HG03575 (cell line): ENCODE measurements around the gene SCYL1.

Source experiments
- ATAC-seq: cut with Tn5 transposase; IDR thresholded peaks from one replicate; pipeline ENCODE4 v1.9.1; 2021; ENCODE audit not compliant: unreplicated experiment, insufficient number of reproducible peaks, low FRiP score; ENCODE audit errors: extremely low read depth

The SCYL1 gene

DNA sequence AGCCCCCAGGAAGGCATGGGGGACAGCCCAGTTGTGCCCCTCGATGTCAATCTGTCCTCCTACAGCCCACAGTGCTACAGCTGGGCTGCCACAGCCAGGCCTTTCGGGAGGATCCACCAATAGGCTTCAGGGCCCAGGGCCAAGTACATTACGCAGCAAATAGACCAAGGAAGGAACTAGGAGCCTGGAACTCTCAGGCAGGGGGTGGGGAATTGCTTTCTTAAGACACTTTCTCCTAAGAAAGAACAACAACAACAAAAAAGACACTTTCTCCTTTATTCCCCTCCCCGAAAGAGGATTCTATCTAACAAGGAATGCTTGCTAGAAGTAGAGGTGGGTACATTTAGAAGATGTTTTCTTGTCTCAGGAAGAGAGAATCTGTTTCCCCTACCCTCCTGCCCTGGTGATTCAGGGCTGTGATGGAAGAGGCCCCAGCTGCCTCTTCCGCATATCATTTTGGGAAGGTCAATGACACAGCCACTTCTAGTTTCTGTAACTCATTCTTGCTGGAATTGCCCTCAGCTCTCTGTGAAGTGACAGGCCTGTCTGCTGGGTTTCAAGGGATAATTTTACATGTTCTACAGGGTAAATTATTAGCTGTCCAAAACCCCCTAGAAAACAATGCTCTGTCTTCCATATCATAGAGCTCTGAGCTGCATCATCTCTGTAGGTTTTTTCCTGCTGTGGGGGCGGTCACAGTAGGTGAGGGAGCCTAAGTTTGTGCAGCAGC lies 32.1 kb upstream of the SCYL1 start:
- no peak for ATAC-seq

GRCh38 chr11:65493367-65494176 lies 31.3 kb upstream of the SCYL1 start:
- ATAC-seq = no peak

DNA sequence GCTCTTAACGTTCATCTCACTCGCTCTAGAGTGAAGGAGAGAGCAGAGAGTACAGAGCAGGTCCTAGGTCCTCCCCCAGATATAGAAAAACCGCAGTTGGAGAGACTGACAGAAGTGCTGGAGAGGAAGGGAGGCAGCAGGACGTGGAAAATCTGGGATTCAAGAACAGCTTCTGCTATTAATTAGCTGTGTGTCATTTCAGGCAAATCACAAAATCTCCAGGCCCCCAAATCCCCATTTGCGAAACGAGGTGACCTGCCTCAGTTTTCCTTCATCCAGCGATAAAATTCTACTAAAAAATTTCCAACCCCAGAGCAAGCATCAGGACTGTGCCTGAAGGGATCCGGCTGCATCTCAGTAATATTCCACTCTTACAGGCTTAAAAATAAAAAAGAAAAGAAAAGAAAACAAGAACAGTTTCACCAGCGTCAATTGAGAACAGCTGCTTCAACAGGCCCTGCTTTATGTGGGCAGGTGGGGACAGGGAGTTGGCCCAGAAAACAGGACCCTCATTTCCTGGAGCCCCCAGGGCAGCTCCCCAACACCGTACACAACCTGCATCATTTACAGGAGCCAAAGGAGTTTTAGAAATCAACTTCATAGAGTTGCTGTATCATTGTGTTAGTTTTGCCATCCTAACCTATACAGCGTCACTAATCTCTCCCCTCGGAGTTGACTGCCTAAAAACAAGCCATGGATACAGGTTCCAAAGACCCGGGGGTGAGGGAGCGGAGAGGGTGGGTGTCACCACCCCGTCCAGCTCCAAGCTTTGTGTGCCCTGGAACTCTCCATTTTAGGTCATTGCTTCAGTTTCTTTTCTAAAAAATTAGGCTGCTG lies 28.4 kb upstream of the SCYL1 start:
- no peak for ATAC-seq

DNA sequence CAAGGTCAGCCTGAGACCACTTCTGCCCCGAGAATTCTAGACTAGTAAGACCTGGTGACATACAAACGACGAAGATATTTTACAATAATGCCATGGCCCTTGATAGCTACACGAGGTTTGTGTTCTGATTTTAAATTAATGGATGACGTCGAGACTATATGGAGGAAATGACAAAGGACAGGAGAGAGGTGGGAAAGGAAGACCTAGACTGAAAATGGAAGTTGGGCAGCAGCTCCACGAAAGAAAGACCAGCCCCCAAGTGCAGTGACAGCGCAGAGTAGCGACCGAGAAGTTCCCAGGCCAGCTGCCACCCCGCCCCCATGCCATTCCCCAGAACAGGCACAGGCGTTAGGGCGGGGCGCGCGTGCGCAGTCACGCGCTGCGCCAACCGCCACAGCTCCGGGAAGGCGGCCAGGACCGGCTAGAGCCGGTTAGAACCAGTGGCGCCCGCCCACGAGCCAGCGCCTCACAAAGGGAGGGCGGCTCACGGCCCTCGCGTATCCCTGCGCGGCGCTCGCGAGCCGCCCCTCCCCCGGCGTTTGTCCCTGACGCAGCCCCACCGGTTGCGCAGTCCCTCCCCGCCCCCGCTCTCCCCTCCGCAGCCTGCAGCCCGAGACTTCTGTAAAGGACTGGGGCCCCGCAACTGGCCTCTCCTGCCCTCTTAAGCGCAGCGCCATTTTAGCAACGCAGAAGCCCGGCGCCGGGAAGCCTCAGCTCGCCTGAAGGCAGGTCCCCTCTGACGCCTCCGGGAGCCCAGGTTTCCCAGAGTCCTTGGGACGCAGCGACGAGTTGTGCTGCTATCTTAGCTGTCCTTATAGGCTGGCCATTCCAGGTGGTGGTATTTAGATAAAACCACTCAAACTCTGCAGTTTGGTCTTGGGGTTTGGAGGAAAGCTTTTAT lies 27.5 kb upstream of the SCYL1 start:
- no peak for ATAC-seq

DNA sequence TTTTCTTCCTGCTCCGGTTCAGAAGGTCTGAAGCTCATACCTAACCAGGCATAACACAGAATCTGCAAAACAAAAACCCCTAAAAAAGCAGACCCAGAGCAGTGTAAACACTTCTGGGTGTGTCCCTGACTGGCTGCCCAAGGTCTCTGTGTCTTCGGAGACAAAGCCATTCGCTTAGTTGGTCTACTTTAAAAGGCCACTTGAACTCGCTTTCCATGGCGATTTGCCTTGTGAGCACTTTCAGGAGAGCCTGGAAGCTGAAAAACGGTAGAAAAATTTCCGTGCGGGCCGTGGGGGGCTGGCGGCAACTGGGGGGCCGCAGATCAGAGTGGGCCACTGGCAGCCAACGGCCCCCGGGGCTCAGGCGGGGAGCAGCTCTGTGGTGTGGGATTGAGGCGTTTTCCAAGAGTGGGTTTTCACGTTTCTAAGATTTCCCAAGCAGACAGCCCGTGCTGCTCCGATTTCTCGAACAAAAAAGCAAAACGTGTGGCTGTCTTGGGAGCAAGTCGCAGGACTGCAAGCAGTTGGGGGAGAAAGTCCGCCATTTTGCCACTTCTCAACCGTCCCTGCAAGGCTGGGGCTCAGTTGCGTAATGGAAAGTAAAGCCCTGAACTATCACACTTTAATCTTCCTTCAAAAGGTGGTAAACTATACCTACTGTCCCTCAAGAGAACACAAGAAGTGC lies 26.7 kb upstream of the SCYL1 start:
- ATAC-seq = no peak

DNA sequence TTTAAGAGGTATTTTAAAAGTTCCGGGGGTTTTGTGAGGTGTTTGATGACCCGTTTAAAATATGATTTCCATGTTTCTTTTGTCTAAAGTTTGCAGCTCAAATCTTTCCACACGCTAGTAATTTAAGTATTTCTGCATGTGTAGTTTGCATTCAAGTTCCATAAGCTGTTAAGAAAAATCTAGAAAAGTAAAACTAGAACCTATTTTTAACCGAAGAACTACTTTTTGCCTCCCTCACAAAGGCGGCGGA lies 26.2 kb upstream of the SCYL1 start:
- no peak for ATAC-seq

DNA sequence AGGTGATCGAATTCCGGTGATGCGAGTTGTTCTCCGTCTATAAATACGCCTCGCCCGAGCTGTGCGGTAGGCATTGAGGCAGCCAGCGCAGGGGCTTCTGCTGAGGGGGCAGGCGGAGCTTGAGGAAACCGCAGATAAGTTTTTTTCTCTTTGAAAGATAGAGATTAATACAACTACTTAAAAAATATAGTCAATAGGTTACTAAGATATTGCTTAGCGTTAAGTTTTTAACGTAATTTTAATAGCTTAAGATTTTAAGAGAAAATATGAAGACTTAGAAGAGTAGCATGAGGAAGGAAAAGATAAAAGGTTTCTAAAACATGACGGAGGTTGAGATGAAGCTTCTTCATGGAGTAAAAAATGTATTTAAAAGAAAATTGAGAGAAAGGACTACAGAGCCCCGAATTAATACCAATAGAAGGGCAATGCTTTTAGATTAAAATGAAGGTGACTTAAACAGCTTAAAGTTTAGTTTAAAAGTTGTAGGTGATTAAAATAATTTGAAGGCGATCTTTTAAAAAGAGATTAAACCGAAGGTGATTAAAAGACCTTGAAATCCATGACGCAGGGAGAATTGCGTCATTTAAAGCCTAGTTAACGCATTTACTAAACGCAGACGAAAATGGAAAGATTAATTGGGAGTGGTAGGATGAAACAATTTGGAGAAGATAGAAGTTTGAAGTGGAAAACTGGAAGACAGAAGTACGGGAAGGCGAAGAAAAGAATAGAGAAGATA lies 25.7 kb upstream of the SCYL1 start, which contains the start of gene MALAT1:
TSS of gene MALAT1 (plus strand) at position 69 of the 736 bp plus-strand sequence.
- ATAC-seq = no peak

GRCh38 chr11:65499713-65500386 lies 25.0 kb upstream of the SCYL1 start:
- no peak for ATAC-seq

- ATAC-seq = no peak
Measured at GRCh38 chr11:65500387-65501185, 24.3 kb upstream of the SCYL1 start.

DNA sequence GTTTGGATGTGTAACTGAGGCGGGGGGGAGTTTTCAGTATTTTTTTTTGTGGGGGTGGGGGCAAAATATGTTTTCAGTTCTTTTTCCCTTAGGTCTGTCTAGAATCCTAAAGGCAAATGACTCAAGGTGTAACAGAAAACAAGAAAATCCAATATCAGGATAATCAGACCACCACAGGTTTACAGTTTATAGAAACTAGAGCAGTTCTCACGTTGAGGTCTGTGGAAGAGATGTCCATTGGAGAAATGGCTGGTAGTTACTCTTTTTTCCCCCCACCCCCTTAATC lies 23.8 kb upstream of the SCYL1 start:
- no peak for ATAC-seq

GRCh38 chr11:65501472-65502273 lies 23.2 kb upstream of the SCYL1 start:
- ATAC-seq = no peak

- no peak for ATAC-seq
Measured at GRCh38 chr11:65502274-65502554, 22.7 kb upstream of the SCYL1 start.

DNA sequence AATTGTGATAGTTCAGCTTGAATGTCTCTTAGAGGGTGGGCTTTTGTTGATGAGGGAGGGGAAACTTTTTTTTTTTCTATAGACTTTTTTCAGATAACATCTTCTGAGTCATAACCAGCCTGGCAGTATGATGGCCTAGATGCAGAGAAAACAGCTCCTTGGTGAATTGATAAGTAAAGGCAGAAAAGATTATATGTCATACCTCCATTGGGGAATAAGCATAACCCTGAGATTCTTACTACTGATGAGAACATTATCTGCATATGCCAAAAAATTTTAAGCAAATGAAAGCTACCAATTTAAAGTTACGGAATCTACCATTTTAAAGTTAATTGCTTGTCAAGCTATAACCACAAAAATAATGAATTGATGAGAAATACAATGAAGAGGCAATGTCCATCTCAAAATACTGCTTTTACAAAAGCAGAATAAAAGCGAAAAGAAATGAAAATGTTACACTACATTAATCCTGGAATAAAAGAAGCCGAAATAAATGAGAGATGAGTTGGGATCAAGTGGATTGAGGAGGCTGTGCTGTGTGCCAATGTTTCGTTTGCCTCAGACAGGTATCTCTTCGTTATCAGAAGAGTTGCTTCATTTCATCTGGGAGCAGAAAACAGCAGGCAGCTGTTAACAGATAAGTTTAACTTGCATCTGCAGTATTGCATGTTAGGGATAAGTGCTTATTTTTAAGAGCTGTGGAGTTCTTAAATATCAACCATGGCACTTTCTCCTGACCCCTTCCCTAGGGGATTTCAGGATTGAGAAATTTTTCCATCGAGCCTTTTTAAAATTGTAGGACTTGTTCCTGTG lies 22.1 kb upstream of the SCYL1 start:
- ATAC-seq = no peak

DNA sequence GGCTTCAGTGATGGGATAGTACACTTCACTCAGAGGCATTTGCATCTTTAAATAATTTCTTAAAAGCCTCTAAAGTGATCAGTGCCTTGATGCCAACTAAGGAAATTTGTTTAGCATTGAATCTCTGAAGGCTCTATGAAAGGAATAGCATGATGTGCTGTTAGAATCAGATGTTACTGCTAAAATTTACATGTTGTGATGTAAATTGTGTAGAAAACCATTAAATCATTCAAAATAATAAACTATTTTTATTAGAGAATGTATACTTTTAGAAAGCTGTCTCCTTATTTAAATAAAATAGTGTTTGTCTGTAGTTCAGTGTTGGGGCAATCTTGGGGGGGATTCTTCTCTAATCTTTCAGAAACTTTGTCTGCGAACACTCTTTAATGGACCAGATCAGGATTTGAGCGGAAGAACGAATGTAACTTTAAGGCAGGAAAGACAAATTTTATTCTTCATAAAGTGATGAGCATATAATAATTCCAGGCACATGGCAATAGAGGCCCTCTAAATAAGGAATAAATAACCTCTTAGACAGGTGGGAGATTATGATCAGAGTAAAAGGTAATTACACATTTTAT lies 21.4 kb upstream of the SCYL1 start:
- ATAC-seq = no peak
